HEK293 (cell line): Measurements from ENCODE around the gene DLG2.

ENCODE experiments used
- CTCF ChIA-PET: fragments of 350-600 bp; formaldehyde crosslinking; extraction: SDS; loops from one replicate; lab custom pipeline; 2021; ENCODE audit warnings: antibody characterized with exemption; lab: Yijun Ruan, JAX
- POLR2A ChIA-PET: fragments of 300-600 bp; formaldehyde crosslinking; extraction: SDS; loops from one replicate; lab custom pipeline; 2020; ENCODE audit warnings: antibody characterized with exemption, inconsistent platforms; lab: Yijun Ruan, JAX
- H3K27ac ChIP-seq: fragments of 200-500 bp; sonication (Bioruptor generic); 2 replicates; pipeline ENCODE4 v1.5.1; 2014; ENCODE audit warnings: low read depth, low read length, control low read depth, inconsistent platforms; ENCODE audit errors: extremely low read depth
- H3K36me3 ChIP-seq, 2 experiments: fragments of 200-500 bp in 1 of 2; sonication (Bioruptor generic) in 1 of 2; 1 replicate in 1 of 2; 2 replicates in 1 of 2; pipeline ENCODE4 v1.5.1; 2014 to 2017; ENCODE audit warnings: inconsistent platforms in 2 of 2, low read length in 2 of 2; ENCODE audit not compliant: control insufficient read depth in 2 of 2, insufficient read depth in 1 of 2
- H3K4me1 ChIP-seq: fragments of 200-500 bp; sonication (Bioruptor generic); 2 replicates; pipeline ENCODE4 v1.5.1; 2014; ENCODE audit warnings: mild to moderate bottlenecking, low read length, inconsistent platforms; ENCODE audit not compliant: control insufficient read depth, insufficient read depth
- H3K4me3 ChIP-seq: 2 replicates; pipeline ENCODE4 v1.5.1; 2011; ENCODE audit warnings: low read depth, mild to moderate bottlenecking, control low read depth, low read length, moderate library complexity
- H3K9me3 ChIP-seq: fragments of 200-500 bp; sonication (Bioruptor generic); 2 replicates; pipeline ENCODE4 v1.5.1; 2014; ENCODE audit warnings: low read depth, low read length, inconsistent platforms; ENCODE audit not compliant: control insufficient read depth, insufficient read depth
- HOXD13 ChIP-seq: sonication (generic); formaldehyde crosslinking; IDR thresholded peaks from 2 replicates; pipeline ENCODE4 v1.8.0; 2022; ENCODE audit warnings: missing genetic modification reagents, borderline replicate concordance
- OVOL3 ChIP-seq: fragments of 450-650 bp; formaldehyde crosslinking; IDR thresholded peaks from 2 replicates; pipeline ENCODE4 v1.5.1; 2016; ENCODE audit warnings: missing biosample characterization, missing genetic modification characterization
- TCF7L2 ChIP-seq: IDR thresholded peaks from 2 replicates; pipeline ENCODE4 v1.6.1; 2011; ENCODE audit warnings: low read depth, mild to moderate bottlenecking, inconsistent platforms, low read length, moderate library complexity, borderline replicate concordance
- TRIM28 ChIP-seq: IDR thresholded peaks from 2 replicates; pipeline ENCODE4 v1.6.1; 2011; ENCODE audit warnings: low read length, control low read depth, borderline replicate concordance
- YY2 ChIP-seq: fragments of 450-650 bp; formaldehyde crosslinking; IDR thresholded peaks from 2 replicates; pipeline ENCODE4 v1.5.1; 2016; ENCODE audit warnings: missing biosample characterization, missing genetic modification characterization
- ZBTB17 ChIP-seq: fragments of 450-650 bp; formaldehyde crosslinking; IDR thresholded peaks from 2 replicates; pipeline ENCODE4 v1.5.1; 2016; ENCODE audit warnings: missing biosample characterization, missing genetic modification characterization
- ZBTB48 ChIP-seq: fragments of 450-650 bp; formaldehyde crosslinking; IDR thresholded peaks from 2 replicates; pipeline ENCODE4 v1.5.1; 2016; ENCODE audit warnings: missing biosample characterization, missing genetic modification characterization
- ZFHX2 ChIP-seq: fragments of 450-650 bp; formaldehyde crosslinking; conservative IDR thresholded peaks from 2 replicates; pipeline ENCODE4 v1.5.1; 2016; ENCODE audit warnings: missing biosample characterization, missing genetic modification characterization
- ZFP3 ChIP-seq: fragments of 450-650 bp; formaldehyde crosslinking; IDR thresholded peaks from 2 replicates; pipeline ENCODE4 v1.5.1; 2016; ENCODE audit warnings: low read depth, missing biosample characterization, missing genetic modification characterization
- ZNF121 ChIP-seq: fragments of 450-650 bp; formaldehyde crosslinking; IDR thresholded peaks from 2 replicates; pipeline ENCODE4 v1.5.1; 2016; ENCODE audit warnings: missing biosample characterization, missing genetic modification characterization
- ZNF133 ChIP-seq: fragments of 450-650 bp; formaldehyde crosslinking; IDR thresholded peaks from 2 replicates; pipeline ENCODE4 v1.5.1; 2016; ENCODE audit warnings: missing biosample characterization, missing genetic modification characterization
- ZNF146 ChIP-seq: fragments of 450-650 bp; formaldehyde crosslinking; IDR thresholded peaks from 2 replicates; pipeline ENCODE4 v1.5.1; 2016; ENCODE audit warnings: missing biosample characterization, missing genetic modification characterization
- ZNF169 ChIP-seq: fragments of 450-650 bp; formaldehyde crosslinking; IDR thresholded peaks from 2 replicates; pipeline ENCODE4 v1.5.1; 2016; ENCODE audit warnings: missing biosample characterization, missing genetic modification characterization
- ZNF174 ChIP-seq: fragments of 450-650 bp; formaldehyde crosslinking; IDR thresholded peaks from 2 replicates; pipeline ENCODE4 v1.5.0; 2017; ENCODE audit warnings: missing biosample characterization, mild to moderate bottlenecking, missing genetic modification characterization
- ZNF175 ChIP-seq: fragments of 450-650 bp; formaldehyde crosslinking; IDR thresholded peaks from 2 replicates; pipeline ENCODE4 v1.5.1; 2016; ENCODE audit warnings: missing biosample characterization, missing genetic modification characterization
- ZNF473 ChIP-seq: fragments of 450-650 bp; formaldehyde crosslinking; IDR thresholded peaks from 2 replicates; pipeline ENCODE4 v1.5.1; 2017; ENCODE audit warnings: missing biosample characterization, missing genetic modification characterization
- ZNF548 ChIP-seq: fragments of 450-650 bp; formaldehyde crosslinking; IDR thresholded peaks from 2 replicates; pipeline ENCODE4 v1.5.1; 2016; ENCODE audit warnings: missing biosample characterization, missing genetic modification characterization
- ZNF658 ChIP-seq: fragments of 450-650 bp; formaldehyde crosslinking; IDR thresholded peaks from 2 replicates; pipeline ENCODE4; 2016; ENCODE audit warnings: missing biosample characterization, missing genetic modification characterization
- ZNF677 ChIP-seq: fragments of 450-650 bp; IDR thresholded peaks from 2 replicates; pipeline ENCODE4 v1.5.0; 2018; ENCODE audit warnings: missing biosample characterization, mild to moderate bottlenecking, missing genetic modification characterization, moderate library complexity
- ZNF792 ChIP-seq: fragments of 450-650 bp; formaldehyde crosslinking; IDR thresholded peaks from 2 replicates; pipeline ENCODE4 v1.5.1; 2016; ENCODE audit warnings: missing biosample characterization, missing genetic modification characterization
- ZXDB ChIP-seq: fragments of 450-650 bp; formaldehyde crosslinking; IDR thresholded peaks from 2 replicates; pipeline ENCODE4 v1.5.1; 2016; ENCODE audit warnings: missing biosample characterization, missing genetic modification characterization
- TF ChIP-seq, protein P1 (sequence below): fragments of 450-650 bp; formaldehyde crosslinking; IDR thresholded peaks from 2 replicates; pipeline ENCODE4 v1.5.1; 2016; ENCODE audit warnings: missing biosample characterization, missing genetic modification characterization, borderline replicate concordance
- TF ChIP-seq, protein P2 (sequence below): fragments of 450-650 bp; formaldehyde crosslinking; IDR thresholded peaks from 2 replicates; pipeline ENCODE4 v1.5.1; 2017; ENCODE audit warnings: missing biosample characterization, missing genetic modification characterization
- TF ChIP-seq, protein P3 (sequence below): fragments of 450-650 bp; formaldehyde crosslinking; optimal IDR thresholded peaks from 2 replicates; pipeline ENCODE3; 2016; ENCODE audit warnings: missing biosample characterization, mild to moderate bottlenecking, missing genetic modification characterization
- TF ChIP-seq, protein P4 (sequence below): fragments of 450-650 bp; formaldehyde crosslinking; IDR thresholded peaks from 2 replicates; pipeline ENCODE4 v1.5.1; 2016; ENCODE audit warnings: missing biosample characterization, missing genetic modification characterization

DLG2 gene

DNA sequence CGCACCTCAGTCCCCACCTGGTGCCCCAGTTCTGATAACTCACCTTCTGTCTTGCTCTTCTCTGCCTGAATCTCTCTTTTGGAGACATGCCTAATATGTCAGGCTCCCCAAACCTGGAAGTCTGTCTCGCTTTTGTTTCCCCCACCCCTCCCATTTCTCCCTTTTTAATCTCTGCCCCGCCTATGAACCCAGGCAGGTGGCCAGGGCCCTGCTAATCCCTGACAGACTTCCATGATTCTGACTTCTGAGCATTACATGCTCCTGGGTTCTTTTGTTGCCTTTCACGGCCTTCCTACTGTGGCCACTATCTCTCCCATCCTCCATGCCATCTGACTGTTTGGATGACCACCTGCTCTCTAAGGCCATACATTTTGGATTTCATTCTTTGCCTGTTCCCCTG, 1220.1 kb downstream of the DLG2 start (continued):
- TF ChIP-seq, protein P1, sequence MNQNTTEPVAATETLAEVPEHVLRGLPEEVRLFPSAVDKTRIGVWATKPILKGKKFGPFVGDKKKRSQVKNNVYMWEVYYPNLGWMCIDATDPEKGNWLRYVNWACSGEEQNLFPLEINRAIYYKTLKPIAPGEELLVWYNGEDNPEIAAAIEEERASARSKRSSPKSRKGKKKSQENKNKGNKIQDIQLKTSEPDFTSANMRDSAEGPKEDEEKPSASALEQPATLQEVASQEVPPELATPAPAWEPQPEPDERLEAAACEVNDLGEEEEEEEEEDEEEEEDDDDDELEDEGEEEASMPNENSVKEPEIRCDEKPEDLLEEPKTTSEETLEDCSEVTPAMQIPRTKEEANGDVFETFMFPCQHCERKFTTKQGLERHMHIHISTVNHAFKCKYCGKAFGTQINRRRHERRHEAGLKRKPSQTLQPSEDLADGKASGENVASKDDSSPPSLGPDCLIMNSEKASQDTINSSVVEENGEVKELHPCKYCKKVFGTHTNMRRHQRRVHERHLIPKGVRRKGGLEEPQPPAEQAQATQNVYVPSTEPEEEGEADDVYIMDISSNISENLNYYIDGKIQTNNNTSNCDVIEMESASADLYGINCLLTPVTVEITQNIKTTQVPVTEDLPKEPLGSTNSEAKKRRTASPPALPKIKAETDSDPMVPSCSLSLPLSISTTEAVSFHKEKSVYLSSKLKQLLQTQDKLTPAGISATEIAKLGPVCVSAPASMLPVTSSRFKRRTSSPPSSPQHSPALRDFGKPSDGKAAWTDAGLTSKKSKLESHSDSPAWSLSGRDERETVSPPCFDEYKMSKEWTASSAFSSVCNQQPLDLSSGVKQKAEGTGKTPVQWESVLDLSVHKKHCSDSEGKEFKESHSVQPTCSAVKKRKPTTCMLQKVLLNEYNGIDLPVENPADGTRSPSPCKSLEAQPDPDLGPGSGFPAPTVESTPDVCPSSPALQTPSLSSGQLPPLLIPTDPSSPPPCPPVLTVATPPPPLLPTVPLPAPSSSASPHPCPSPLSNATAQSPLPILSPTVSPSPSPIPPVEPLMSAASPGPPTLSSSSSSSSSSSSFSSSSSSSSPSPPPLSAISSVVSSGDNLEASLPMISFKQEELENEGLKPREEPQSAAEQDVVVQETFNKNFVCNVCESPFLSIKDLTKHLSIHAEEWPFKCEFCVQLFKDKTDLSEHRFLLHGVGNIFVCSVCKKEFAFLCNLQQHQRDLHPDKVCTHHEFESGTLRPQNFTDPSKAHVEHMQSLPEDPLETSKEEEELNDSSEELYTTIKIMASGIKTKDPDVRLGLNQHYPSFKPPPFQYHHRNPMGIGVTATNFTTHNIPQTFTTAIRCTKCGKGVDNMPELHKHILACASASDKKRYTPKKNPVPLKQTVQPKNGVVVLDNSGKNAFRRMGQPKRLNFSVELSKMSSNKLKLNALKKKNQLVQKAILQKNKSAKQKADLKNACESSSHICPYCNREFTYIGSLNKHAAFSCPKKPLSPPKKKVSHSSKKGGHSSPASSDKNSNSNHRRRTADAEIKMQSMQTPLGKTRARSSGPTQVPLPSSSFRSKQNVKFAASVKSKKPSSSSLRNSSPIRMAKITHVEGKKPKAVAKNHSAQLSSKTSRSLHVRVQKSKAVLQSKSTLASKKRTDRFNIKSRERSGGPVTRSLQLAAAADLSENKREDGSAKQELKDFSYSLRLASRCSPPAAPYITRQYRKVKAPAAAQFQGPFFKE (tag by site-specific recombination) = no peak
- TF ChIP-seq ZNF133 = no peak
- no peak for TF ChIP-seq TCF7L2
- TF ChIP-seq ZNF146 (tag by site-specific recombination) = no peak
- TF ChIP-seq, protein P2, sequence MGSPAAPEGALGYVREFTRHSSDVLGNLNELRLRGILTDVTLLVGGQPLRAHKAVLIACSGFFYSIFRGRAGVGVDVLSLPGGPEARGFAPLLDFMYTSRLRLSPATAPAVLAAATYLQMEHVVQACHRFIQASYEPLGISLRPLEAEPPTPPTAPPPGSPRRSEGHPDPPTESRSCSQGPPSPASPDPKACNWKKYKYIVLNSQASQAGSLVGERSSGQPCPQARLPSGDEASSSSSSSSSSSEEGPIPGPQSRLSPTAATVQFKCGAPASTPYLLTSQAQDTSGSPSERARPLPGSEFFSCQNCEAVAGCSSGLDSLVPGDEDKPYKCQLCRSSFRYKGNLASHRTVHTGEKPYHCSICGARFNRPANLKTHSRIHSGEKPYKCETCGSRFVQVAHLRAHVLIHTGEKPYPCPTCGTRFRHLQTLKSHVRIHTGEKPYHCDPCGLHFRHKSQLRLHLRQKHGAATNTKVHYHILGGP (tag by site-specific recombination) = no peak
- TF ChIP-seq ZNF548 = no peak
- TF ChIP-seq ZFHX2 (tag by site-specific recombination) = no peak
- TF ChIP-seq ZNF473 = no peak

DNA sequence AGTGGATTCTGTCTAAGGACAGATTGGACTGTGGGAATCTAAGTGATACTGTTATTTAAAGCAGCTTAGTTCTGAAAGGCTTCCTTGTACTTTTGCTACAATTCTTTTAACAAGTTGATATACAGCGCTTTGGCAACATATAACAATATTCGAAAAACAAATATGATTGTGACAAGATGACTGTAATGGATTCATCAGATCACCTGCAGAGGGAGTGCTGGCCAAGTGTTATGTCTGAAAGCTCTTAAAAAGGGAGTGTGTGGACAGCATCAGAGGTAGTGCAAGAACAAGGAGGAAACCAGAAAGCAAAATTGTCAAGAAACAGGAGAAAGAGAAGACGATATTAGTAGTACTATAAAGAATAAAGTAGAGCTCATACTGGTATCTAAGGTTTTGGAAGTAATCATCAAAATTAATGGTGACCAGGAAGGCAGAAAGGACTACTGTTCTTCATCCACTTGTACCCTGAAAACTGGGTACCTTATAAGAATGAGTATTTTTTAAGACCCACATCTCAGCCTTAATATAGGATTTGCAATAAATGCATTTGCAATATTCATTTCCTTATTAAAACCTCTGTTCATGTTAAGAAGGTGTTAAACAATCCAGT, 1229.0 kb downstream of the DLG2 start:
- TF ChIP-seq ZNF169 (tag by site-specific recombination) = no peak
- TF ChIP-seq ZNF677 (tag by site-specific recombination) = no peak
- no peak for TF ChIP-seq TRIM28
- TF ChIP-seq ZBTB48 (tag by site-specific recombination) = no peak
- TF ChIP-seq ZNF175 (tag by site-specific recombination) = no peak
- TF ChIP-seq ZNF174 (tag by site-specific recombination) = no peak
- no peak for TF ChIP-seq YY2 (tag by site-specific recombination)
- TF ChIP-seq, protein P3, sequence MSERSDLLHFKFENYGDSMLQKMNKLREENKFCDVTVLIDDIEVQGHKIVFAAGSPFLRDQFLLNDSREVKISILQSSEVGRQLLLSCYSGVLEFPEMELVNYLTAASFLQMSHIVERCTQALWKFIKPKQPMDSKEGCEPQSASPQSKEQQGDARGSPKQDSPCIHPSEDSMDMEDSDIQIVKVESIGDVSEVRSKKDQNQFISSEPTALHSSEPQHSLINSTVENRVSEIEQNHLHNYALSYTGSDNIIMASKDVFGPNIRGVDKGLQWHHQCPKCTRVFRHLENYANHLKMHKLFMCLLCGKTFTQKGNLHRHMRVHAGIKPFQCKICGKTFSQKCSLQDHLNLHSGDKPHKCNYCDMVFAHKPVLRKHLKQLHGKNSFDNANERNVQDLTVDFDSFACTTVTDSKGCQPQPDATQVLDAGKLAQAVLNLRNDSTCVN (tag by site-specific recombination) = no peak
- no peak for TF ChIP-seq ZNF121
- TF ChIP-seq OVOL3 (tag by site-specific recombination) = no peak
- TF ChIP-seq ZNF658 (tag by site-specific recombination) = no peak
- TF ChIP-seq ZNF792 = no peak
- TF ChIP-seq, protein P4, sequence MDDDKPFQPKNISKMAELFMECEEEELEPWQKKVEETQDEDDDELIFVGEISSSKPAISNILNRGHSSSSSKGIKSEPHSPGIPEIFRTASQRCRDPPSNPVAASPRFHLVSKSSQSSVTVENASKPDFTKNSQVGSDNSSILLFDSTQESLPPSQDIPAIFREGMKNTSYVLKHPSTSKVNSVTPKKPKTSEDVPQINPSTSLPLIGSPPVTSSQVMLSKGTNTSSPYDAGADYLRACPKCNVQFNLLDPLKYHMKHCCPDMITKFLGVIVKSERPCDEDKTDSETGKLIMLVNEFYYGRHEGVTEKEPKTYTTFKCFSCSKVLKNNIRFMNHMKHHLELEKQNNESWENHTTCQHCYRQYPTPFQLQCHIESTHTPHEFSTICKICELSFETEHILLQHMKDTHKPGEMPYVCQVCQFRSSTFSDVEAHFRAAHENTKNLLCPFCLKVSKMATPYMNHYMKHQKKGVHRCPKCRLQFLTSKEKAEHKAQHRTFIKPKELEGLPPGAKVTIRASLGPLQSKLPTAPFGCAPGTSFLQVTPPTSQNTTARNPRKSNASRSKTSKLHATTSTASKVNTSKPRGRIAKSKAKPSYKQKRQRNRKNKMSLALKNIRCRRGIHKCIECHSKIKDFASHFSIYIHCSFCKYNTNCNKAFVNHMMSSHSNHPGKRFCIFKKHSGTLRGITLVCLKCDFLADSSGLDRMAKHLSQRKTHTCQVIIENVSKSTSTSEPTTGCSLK (tag by site-specific recombination) = no peak
- no peak for TF ChIP-seq ZXDB (tag by site-specific recombination)
- no peak for TF ChIP-seq HOXD13 (CRISPR knock-in tag)
- TF ChIP-seq ZBTB17 (tag by site-specific recombination) = no peak
- no peak for TF ChIP-seq ZFP3 (tag by site-specific recombination)
- Histone ChIP-seq H3K36me3 (no peaks in the 10 kb centered on the region), H3K27ac (no peak overlapping the region), H3K4me3 (no peak overlapping the region), H3K9me3 (no peaks in the 10 kb centered on the region), H3K4me1 (no peaks in the 10 kb centered on the region)
- ChIA-PET CTCF (interaction anchor here (0.7 to 3.7 kb wide), 8 partner anchors 10 to 250 kb away, joined by 3 to 28 read pairs (median 4); no protein-coding TSS in a partner anchor), POLR2A (no interaction called here)
